ENCODE results near the gene PINLYP.

- TF ChIP-seq, protein P1, sequence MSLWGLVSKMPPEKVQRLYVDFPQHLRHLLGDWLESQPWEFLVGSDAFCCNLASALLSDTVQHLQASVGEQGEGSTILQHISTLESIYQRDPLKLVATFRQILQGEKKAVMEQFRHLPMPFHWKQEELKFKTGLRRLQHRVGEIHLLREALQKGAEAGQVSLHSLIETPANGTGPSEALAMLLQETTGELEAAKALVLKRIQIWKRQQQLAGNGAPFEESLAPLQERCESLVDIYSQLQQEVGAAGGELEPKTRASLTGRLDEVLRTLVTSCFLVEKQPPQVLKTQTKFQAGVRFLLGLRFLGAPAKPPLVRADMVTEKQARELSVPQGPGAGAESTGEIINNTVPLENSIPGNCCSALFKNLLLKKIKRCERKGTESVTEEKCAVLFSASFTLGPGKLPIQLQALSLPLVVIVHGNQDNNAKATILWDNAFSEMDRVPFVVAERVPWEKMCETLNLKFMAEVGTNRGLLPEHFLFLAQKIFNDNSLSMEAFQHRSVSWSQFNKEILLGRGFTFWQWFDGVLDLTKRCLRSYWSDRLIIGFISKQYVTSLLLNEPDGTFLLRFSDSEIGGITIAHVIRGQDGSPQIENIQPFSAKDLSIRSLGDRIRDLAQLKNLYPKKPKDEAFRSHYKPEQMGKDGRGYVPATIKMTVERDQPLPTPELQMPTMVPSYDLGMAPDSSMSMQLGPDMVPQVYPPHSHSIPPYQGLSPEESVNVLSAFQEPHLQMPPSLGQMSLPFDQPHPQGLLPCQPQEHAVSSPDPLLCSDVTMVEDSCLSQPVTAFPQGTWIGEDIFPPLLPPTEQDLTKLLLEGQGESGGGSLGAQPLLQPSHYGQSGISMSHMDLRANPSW (CRISPR knock-in tag; conservative IDR thresholded peaks at IDR 0.05; ENCODE audit: low read depth): no peak
- TF ChIP-seq CTCF (IDR thresholded peaks at IDR 0.05): no peak
- no peak for TF ChIP-seq ZBTB21 (CRISPR knock-in tag; IDR thresholded peaks at IDR 0.05; ENCODE audit: borderline replicate concordance)
- TF ChIP-seq ZNF263 (CRISPR knock-in tag; IDR thresholded peaks at IDR 0.05; ENCODE audit: low read depth): no peak
- TF ChIP-seq MAX (CRISPR knock-in tag; IDR thresholded peaks at IDR 0.05): no peak
- no peak for TF ChIP-seq MXD4 (CRISPR knock-in tag; IDR thresholded peaks at IDR 0.05; ENCODE audit: borderline replicate concordance)
- no peak for TF ChIP-seq MLX (CRISPR knock-in tag; IDR thresholded peaks at IDR 0.05)
- TF ChIP-seq ETV6 (CRISPR knock-in tag; IDR thresholded peaks at IDR 0.05): no peak
These were observed 31.5 kb upstream of the PINLYP start for GRCh38 chr19:43544077-43544476.

Measured in WTC11 (cell line).